T-helper 2 cell treated with Interferon-gamma antibody and Interleukin-4, amounts not matched to agents 100 ng/mL and 5 ng/mL, for 36 hours (primary cell): ENCODE data around the gene ABHD12. TPM values are rescaled to one million over a fixed set of nuclear protein-coding genes. Genes with fewer than 3 reads are reported as not detected.
"Not testable (repeated sequence)": the region's sequence is repeated elsewhere in the genome, so short reads cannot be mapped to it uniquely, and the experiment has no call there.

Experiments
- intact Hi-C: fragments of 100-400 bp; cut with micrococcal nuclease; formaldehyde crosslinking; loops from one replicate; pipeline ENCODE4 v1.15.1; 2023
- total RNA-seq: library from RNA; stranded (reverse); gene quantifications from 2 replicates; pipeline ENCODE4 v1.2.3, GENCODE V29; 2022

Gene ABHD12
- total RNA-seq, 1 donor from 2014 or later, result 30.5 TPM

DNA sequence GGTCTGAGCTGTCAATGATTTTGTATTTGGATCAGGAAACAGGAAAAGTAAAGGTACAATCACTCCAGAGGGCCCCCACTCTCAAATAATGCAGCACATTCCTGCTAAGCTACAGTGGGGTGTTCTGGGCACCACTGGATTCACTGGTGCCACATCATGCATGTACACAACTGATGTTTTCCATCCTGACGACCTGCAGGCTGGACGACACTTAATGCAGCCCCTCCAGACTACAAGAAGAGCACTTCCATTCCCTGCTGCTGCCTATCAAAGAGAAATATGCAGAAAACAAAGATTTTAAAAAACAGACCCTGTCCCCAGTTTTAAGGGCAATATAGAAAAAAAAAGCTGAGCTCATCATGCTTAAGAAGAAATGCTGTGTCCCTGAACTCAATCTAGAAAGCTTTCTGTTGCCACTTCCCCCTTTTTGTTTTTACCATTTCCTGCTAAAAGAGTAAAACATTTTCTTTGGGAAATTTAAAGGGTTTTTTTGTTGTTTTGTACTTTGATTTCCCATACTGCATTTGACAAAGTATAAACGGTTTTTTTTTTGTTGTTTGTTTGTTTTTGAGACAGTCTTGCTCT, 35.5 kb downstream of the ABHD12 start:
- intact Hi-C loops, result no loop called here

DNA sequence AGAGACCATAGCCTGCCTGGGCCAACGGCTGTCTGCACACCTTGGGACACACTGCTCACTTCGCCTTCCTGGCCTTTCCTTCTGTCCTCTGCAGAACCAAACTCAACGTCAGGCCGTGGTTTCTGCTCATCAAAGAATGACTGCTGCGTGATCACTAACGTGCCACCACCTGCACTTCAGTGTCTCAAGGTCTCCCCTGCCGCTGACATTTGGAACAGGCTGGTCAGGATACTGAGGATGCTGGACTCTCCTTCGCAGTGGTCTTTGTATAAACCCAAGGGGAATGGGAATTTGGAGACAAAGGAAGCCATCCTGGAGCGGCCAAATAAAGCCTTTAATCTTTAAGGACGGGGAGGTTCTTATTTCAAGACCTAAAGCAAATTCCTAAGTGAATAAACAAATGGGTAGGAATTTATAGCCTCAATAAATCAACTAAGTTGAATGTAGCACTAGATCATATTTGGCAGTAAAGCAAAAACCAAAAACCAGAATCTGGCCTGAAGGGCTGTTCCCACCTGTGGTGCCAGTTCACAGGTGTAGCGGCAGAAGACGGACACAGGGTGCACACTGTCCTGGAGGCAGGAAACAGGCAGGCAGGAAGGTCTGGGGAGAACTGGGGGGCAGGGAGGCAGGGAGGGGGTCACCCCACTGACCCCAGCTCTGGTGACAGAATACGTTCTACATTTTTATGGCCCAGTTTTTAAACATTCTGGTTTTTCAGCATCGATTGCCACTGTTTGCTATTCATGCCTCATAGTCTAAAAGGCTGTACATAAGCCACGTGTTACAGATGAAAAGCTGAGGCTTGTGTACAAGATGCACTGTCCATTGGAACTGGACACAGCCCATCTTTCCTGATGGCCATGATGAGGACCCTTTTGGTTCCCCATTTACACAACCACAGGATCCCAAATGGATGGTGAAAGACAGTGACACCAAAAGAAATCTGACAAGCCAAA, 36.6 kb downstream of the ABHD12 start:
- intact Hi-C loops, result no loop called here

GRCh38 chr20:25353353-25353746, 37.3 kb downstream of the ABHD12 start:
- intact Hi-C loops, result no loop called here

- intact Hi-C loops, result no loop called here
Measured at GRCh38 chr20:25352746-25353145, 37.9 kb downstream of the ABHD12 start.

- intact Hi-C loops, result no loop called here
Measured at GRCh38 chr20:25351024-25351360, 39.6 kb downstream of the ABHD12 start.

DNA sequence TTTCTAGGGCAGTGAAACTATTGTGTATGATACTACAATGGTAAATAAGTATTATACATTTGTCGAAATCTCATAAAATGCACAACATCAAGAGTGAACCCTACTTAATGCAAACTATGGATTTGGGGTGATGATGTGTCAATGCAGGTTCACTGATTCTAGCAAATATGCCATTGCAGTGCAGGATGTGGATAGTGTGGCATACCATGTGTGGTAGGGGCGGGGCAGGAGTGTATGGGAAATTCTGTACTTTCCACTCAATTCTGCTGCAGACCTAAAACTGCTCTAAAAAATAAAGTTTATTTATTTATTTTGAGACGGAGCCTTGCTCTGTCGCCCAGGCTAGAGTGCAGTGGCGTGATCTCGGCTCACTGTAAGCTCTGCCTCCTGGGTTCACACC, 44.3 kb downstream of the ABHD12 start:
- intact Hi-C loops, result no loop called here

GRCh38 chr20:25345721-25346120, 44.9 kb downstream of the ABHD12 start:
- intact Hi-C loops, result no loop called here

GRCh38 chr20:25344634-25345033, 46.0 kb downstream of the ABHD12 start:
- intact Hi-C loops, result no loop called here

DNA sequence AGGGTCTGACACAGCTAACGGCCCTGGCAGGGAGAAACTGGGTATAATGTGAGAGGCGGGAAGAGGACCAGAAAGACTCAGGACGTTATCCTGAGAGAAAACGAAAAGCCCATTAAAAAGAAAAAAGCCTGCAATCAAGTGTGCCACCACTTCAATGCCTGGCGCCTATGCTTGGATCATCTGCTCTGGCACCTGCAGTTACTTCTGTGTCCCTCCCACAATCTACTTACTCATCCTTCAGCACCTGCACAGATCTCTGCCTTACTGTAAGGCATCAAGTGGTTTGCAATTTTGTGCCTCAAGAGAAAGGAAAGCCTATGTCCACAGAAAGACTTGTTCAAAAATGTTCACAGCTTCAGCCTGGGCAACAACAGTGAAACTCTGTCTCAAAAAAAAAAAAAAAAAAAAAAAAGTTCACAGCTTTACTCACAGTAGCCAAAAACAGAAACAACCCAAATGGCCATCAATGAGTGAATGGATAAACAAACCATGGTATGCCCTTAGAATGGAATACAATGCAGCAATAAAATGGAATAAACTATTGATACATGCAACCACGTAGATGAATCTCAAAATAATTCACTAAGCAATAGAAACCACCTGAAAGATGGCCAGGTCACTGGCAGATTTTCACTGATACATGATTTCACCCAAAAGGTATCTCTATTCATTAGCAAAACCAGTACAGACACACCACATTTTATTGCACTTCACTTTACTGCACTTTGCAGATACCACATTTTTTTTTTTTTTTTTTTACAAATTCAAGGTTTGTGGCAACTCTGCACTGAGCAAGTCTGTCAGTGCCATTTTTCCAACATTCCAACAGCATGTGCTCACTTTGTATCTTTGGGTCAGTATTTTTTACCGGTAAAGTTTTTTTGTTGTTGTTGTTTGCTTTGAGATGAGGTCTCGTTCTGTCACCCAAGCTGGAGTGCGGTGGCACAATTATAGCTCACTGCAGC, 48.6 kb downstream of the ABHD12 start:
- intact Hi-C loops, result no loop called here

DNA sequence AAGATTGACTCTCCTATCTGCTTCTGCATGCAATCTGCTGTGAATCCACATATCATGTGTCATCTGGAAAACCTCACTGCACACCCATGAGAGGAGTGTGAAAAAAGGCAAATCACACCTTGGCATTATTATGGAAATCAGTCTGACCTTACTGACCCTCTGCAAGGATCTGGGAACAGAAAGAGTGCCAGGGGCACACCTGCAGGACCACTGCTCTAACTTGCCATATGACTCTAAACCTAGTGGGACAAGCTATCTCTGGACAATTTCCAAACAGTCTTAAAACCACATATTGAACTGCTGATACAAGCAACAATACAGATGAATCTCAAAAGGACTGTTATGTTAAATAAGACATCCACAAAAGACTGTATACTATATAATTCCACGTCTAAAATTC, 50.3 kb downstream of the ABHD12 start:
- intact Hi-C loops, result no loop called here

DNA sequence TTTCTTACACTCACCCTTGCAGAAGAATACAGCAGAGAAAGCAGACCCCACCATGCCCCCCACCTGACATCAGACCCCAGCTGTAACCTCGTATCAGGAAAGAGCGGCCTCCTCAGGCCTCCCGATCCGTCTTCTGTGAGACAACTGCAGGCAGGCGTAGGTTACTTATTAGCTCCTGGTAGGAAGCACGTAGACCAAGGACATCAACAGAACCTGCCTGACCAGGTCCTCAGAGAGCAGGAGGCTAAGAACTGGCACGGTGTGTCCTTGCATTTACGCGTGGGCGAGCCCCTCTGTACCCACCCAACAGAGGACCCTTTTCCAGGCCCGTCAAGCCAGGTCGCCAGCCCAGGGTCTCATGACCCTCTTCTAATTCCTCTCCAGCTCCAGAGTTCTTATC, 51.0 kb downstream of the ABHD12 start:
- intact Hi-C loops, result no loop called here

- intact Hi-C loops, result no loop called here
Measured at GRCh38 chr20:25338112-25339023, 52.3 kb downstream of the ABHD12 start.

GRCh38 chr20:25336561-25337422, 53.8 kb downstream of the ABHD12 start:
- intact Hi-C loops, result no loop called here

DNA sequence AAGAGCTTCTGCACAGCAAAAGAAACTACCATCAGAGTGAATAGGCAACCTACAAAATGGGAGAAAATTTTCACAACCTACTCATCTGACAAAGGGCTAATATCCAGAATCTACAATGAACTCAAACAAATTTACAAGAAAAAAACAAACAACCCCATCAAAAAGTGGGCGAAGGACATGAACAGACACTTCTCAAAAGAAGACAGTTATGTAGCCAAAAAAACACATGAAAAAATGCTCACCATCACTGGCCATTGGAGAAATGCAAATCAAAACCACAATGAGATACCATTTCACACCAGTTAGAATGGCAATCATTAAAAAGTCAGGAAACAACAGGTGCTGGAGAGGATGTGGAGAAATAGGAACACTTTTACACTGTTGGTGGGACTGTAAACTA, 55.7 kb downstream of the ABHD12 start:
- intact Hi-C loops, result not testable (repeated sequence)

GRCh38 chr20:25328954-25329498, 61.6 kb downstream of the ABHD12 start:
- intact Hi-C loops, result no loop called here

DNA sequence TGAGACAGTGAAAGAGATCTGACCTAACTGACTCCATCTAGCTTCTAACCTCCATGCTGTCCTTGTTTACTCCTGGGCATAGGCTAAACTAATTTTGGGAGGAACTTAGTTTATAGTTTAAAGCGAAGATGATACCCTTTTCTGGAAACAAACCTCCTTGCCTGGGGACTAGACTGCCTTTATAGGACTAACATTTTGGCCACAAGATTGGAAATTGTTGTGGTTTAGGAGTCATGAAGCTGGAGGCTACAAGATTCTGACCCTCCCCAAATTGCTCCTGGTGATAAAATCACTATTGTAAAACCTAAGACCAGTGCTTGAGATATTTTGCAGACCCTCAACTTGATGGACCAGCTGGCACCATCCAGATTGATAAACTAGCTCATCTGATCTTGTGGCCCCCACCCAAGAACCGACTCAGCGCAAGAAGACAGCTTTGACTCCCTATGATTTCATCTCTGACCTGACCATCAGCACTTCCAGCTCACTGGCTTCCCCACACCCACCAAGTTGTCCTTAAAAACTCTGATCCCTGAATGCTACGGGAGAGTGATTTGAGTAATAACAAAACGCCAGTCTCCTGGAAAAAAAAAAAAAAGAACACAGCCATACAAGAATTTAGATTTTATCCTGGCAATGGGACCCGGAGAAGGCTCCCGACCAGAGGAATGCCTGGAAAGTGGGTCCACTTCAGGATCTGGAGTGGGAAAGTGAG, 63.0 kb downstream of the ABHD12 start:
- intact Hi-C loops, result no loop called here

DNA sequence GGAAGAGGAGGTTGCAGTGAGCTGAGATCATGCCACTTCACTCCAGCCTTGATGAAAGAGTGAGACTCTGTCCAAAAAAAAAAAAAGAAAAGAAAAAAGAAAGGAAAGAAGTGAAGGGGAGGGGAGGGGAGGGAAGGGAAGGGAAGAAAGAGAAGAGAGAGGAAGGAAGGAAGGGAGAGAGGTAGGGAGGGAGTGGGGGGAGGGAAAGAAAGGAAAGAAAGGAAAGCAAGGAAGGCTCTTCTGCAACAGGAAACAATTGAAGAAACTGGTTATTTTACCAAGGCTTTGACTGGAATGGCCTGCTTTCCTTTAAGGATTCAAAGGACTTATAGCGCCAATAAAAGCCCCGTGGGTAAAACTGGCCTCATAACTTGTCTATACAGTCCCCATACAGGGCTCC, 64.6 kb downstream of the ABHD12 start:
- intact Hi-C loops, result no loop called here

DNA sequence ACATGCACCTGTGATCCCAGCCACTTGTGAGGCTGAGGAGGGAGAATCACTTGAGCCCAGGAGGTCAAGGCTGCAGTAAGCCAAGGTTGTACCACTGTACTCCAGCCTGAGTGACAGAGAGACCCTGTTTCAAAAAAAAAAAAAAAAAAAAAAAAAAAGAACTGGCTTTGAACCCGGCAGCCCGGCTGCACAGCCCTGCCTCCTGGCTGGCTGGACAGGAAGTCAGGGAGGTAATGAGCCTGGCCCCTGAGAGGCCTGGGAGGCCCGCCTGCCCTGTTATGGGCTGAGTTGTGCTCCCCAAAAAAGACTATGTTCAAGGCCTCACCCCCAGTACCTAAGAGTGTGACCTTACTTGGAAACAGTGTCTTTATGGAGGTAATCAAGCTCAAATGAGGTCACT, 65.6 kb downstream of the ABHD12 start:
- intact Hi-C loops, result no loop called here

GRCh38 chr20:25324412-25324811, 66.2 kb downstream of the ABHD12 start:
- intact Hi-C loops, result no loop called here
